Chondrocyte (in vitro differentiated cells): ENCODE data around the gene LAMB4. TPM values are rescaled to one million over a fixed set of nuclear protein-coding genes. Genes with fewer than 3 reads are reported as not detected.

Experiments used
- DNase-seq: peaks from one replicate; pipeline ENCODE4 v3.0.0; 2021; ENCODE audit warnings: mixed read lengths, low spot score
- H3K27ac Mint-ChIP-seq: one replicate; pipeline ENCODE4 v1.8.0; 2021; ENCODE audit warnings: mild to moderate bottlenecking, moderate library complexity, mixed read lengths; ENCODE audit not compliant: unreplicated experiment
- H3K27me3 Mint-ChIP-seq: 2 replicates; pipeline ENCODE4 v1.8.0; 2021; ENCODE audit warnings: low read depth, mixed read lengths
- H3K36me3 Mint-ChIP-seq: 2 replicates; pipeline ENCODE4 v1.8.0; 2021; ENCODE audit warnings: low read depth, mixed read lengths
- H3K4me1 Mint-ChIP-seq: 2 replicates; pipeline ENCODE4 v1.8.0; 2021; ENCODE audit warnings: low read depth, mild to moderate bottlenecking, mixed read lengths
- H3K4me3 Mint-ChIP-seq: one replicate; pipeline ENCODE4 v1.8.0; 2021; ENCODE audit warnings: mild to moderate bottlenecking, moderate library complexity, mixed read lengths; ENCODE audit not compliant: unreplicated experiment
- H3K9me3 Mint-ChIP-seq: 2 replicates; pipeline ENCODE4 v1.8.0; 2021; ENCODE audit warnings: low read depth, mixed read lengths
- total RNA-seq: library from RNA; stranded (reverse); gene quantifications from 3 replicates; pipeline ENCODE4 v1.2.1, GENCODE V29; 2021
- TF ChIP-seq, protein P1 (sequence below): fragments of 200-600 bp; sonication (generic); IDR thresholded peaks from 2 replicates; pipeline ENCODE4 v1.5.0; 2021; ENCODE audit warnings: antibody characterized with exemption, mild to moderate bottlenecking, moderate library complexity

The LAMB4 gene
- total RNA-seq, 1 donor from 2014 or later: not detected

GRCh38 chr7:108003599-108003935 lies 126.6 kb downstream of the LAMB4 start:
- Mint-ChIP-seq H3K36me3 (peaks cover 7% of the 10 kb centered on the region), H3K9me3 (no peaks in the 10 kb centered on the region), H3K27ac (peak overlapping the region; percentile 86), H3K4me1 (peaks cover 62% of the 10 kb centered on the region), H3K27me3 (no peaks in the 10 kb centered on the region), H3K4me3 (peak overlapping the region; percentile 95)
- no peak for DNase-seq
- TF ChIP-seq, protein P1, sequence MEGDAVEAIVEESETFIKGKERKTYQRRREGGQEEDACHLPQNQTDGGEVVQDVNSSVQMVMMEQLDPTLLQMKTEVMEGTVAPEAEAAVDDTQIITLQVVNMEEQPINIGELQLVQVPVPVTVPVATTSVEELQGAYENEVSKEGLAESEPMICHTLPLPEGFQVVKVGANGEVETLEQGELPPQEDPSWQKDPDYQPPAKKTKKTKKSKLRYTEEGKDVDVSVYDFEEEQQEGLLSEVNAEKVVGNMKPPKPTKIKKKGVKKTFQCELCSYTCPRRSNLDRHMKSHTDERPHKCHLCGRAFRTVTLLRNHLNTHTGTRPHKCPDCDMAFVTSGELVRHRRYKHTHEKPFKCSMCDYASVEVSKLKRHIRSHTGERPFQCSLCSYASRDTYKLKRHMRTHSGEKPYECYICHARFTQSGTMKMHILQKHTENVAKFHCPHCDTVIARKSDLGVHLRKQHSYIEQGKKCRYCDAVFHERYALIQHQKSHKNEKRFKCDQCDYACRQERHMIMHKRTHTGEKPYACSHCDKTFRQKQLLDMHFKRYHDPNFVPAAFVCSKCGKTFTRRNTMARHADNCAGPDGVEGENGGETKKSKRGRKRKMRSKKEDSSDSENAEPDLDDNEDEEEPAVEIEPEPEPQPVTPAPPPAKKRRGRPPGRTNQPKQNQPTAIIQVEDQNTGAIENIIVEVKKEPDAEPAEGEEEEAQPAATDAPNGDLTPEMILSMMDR: no peak

GRCh38 chr7:108002726-108003598 lies 127.2 kb downstream of the LAMB4 start, which contains the start of gene LAMB1:
Gene LAMB1, minus strand, starts transcription at chr7:108003161. Its CDS starts 276 bp downstream, at chr7:108002885.
- H3K4me3 Mint-ChIP-seq: peak within 1 kb of the TSS; percentile 95

DNA sequence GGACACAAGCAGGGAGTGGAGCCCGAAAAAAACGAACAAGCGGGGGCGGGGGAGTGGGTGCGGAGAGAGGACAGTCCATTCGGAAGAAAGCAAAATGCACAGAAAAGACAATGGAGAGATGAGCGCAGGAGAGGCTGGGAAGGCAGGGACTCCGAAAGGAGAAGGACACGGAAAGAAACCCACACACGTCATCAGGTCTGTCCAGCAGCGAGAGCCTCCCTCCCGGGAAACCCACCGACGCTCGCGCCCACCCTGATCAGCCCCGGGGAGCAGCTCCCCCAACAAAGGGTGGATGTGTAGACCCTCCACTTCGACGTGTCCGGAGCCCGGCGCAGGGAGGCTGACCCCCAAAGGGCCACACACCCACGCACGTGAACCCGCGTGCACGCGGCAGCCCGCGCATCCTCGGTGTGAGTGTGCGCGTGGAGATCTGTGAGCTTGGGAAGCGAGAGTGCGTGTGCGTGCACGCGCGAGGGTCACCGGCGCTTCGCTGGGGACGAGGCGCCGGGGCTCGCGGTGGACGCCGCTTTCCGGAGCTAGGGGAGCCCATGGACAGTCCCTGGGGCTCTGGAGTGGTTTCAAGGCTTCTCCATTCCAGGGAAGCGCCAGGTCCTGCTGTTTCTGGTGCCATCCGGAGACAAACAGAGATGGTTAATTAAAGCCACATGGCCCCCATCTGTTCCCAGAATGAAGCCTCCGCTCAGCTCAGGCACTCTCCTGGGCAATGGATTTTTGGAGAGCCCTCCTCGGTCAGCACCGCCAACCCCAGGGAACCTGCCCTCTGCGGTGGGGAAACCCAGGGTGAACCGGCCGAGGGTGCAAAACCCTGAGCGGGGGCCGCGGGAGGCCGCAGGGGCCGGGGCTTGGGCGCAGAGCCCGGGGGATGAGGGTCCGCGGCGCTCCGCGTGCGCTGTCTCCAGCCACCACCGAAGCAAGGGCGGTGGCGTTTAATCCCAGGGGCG lies 128.1 kb downstream of the LAMB4 start:
- H3K27ac Mint-ChIP-seq: peak overlapping the region; percentile 91
- H3K36me3 Mint-ChIP-seq: peaks cover 12% of the 10 kb centered on the region
- H3K4me3 Mint-ChIP-seq: peak overlapping the region; percentile 95
- no peaks in the 10 kb centered on the region for H3K9me3 Mint-ChIP-seq
- TF ChIP-seq, protein P1: no peak
- H3K4me1 Mint-ChIP-seq: peaks cover 66% of the 10 kb centered on the region
- no peak for DNase-seq
- no peaks in the 10 kb centered on the region for H3K27me3 Mint-ChIP-seq

More at GRCh38 chr7:108002726-108003598, 127.2 kb downstream of the LAMB4 start, which contains the start of gene LAMB1:
- TF ChIP-seq, protein P1: peak; percentile 36
- Mint-ChIP-seq H3K27ac (peak within 1 kb of the TSS; percentile 91), H3K27me3 (no peaks in the 10 kb centered on the region), H3K9me3 (no peaks in the 10 kb centered on the region), H3K4me1 (peaks cover 68% of the 10 kb centered on the region), H3K36me3 (peaks cover 8% of the 10 kb centered on the region)
- DNase-seq: no peak

DNA sequence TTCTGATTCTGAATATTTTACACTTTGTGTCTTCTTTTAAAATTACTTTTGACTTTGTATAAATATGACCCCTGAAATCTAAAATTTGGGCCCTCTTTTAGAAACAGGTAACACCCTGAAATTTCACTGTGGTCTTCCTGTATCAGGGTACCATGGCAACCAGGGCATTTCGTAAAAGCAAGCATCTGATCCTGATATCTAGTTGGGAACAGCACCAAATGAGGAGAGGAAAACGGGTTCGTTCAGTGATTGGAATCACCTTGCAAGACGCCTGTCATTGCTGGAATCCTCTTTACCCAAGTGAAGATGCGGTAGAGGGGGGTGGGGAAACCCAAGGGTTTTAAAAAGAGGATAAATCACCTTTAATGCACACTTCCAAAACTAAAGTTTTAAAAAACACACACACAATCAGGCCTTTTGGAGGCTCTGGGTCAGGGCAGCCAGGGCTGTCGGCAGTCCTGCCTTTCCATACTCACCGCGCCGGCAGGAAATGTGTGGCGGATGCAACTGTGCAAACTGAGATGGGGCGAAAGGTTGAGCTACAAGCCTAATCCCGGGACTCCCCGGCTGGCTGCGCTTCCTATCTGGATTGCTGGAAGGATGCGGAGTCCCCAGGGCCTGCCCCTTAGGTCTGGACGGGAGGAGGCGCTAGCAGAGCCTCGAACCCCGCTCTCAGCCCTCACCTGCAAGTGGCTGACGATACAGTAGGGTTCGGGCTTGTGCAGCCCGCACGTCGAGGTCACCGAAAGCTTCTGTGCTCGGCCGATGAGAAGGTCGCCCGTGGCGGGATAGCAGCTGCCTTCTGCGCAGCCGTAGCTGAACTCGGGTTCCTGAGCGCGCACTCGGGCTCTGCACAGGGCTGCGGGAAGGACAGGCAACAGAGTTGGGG lies 129.0 kb downstream of the LAMB4 start:
- no peaks in the 10 kb centered on the region for H3K27me3 Mint-ChIP-seq
- peaks cover 75% of the 10 kb centered on the region for H3K4me1 Mint-ChIP-seq
- TF ChIP-seq, protein P1: peak; percentile 64
- H3K9me3 Mint-ChIP-seq: no peaks in the 10 kb centered on the region
- H3K36me3 Mint-ChIP-seq: peaks cover 16% of the 10 kb centered on the region
- DNase-seq: no peak
- H3K27ac Mint-ChIP-seq: peak overlapping the region; percentile 88
- peak overlapping the region; percentile 95 for H3K4me3 Mint-ChIP-seq
